ENCODE results near the gene BMPR1B.
"Not testable (repeated sequence)": the region's sequence is repeated elsewhere in the genome, so short reads cannot be mapped to it uniquely, and the experiment has no call there.

BMPR1B gene

GRCh38 chr4:94763500-94763899 lies 5.7 kb downstream of the BMPR1B start:
- no peak for DNase-seq

GRCh38 chr4:94764069-94764468 lies 6.3 kb downstream of the BMPR1B start:
- no peak for DNase-seq

DNA sequence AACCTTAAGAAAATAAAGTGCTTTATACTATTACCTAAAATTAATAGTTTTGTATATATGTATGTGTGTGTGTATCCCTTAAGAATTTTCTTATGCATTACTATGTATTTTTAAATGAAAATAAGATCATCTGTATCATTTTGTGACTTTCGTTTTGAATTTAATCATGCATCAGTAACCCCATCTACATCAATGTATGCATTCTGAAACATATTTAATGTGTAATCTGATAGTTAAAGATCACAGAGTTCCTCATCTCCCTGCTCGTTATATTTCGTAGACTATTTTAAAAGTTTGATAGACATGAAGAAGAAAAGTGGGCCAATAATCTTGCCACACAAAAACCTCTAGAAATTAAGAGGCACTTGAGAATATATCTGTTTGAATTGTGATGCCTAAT lies 7.4 kb downstream of the BMPR1B start:
- DNase-seq: no peak

DNA sequence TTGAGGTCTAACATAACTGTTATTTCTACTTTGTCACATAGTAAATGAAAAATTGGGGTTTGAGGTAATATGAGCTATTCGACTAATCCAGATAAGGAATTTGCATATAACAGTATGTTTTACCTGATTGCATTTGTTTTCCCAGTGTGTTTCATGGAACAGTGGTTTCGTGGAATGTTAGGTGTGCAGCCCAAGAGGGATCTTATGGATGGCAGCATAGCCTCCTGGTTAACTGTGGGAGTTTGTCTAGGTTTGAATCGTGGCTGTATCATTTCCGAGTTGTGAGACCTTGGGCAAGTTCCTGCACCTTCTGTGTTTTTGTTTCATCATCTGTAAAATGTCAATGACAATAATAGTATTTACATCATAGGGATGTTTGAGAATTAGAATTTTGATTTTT lies 7.9 kb downstream of the BMPR1B start:
- no peak for DNase-seq

DNA sequence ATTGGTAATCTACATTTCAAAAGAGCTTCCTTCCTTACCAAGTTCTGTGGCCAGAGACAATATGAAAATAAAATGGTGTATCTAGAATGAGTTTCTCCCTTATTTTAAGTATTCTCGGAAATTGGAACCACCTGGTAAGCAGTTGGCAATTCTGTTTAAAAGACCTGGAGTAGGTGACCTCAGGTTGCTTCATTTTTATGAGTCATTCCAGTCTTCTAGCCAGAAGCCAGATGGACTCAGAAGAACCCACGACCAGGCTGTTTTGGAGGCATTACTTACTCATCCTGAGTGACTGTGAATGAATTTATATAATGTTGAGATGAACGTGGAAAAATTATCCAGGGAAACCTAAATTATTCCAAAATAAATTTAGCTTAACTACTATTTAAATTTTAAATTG lies 9.1 kb downstream of the BMPR1B start:
- no peak for DNase-seq

- DNase-seq: no peak
Measured at GRCh38 chr4:94767446-94767845, 9.7 kb downstream of the BMPR1B start.

DNA sequence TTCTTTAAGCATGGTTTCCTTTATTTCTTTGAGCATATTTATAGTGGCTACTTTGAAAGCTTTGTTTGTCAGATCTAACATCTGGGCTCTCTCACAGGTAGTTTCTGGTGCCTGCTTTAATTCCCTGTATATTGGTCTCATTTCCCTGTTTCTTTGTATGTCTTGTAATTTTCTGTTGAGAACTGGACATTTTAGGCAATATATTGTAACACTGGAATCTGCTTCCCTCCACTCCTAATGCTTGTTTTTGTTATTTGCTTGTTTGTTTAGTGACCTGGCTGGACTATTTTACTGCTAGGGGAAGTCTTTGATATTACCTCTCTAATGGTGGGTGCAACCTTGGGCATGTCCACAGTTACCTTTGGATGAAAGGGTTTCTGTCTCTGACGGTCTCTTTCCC lies 25.0 kb downstream of the BMPR1B start:
- no peak for DNase-seq

DNA sequence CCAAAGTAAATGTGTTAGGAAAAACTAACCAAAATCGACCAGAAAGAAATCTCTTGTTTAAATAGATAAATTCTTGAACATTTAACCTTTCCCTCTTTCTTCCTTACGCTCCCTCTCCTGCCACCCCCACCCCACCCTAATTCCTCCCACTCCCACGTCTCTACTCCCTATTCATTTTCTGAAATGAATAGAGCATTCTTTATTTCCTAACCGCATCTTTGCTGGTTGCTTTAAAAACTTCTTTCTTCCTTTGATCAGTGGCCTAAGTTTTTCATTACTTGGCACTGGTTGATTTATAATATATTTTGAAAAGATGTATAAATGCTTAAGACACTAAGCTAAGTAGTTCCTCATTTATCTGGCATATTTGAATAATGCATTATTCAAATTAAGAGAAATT lies 33.9 kb downstream of the BMPR1B start:
- DNase-seq: no peak

DNA sequence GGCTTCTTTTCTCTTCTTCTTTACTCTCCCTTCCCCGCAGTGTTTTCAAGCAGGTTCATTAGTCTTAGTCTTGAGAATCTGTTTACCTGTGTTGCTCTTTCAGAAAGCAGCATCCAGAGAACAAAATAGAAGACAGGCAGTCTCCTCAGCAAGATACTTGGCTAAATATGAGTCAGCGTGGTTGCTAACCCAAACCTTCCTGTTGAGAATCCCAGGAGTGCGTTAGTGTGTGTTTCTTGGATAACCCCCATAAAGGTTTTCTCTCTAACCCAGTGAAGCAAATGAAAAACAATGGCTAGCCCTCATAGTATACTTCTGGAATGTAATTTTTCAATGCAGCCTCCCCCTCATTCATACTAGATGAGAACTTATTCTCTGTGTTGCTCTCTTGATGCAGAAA lies 41.1 kb downstream of the BMPR1B start:
- DNase-seq: no peak

DNA sequence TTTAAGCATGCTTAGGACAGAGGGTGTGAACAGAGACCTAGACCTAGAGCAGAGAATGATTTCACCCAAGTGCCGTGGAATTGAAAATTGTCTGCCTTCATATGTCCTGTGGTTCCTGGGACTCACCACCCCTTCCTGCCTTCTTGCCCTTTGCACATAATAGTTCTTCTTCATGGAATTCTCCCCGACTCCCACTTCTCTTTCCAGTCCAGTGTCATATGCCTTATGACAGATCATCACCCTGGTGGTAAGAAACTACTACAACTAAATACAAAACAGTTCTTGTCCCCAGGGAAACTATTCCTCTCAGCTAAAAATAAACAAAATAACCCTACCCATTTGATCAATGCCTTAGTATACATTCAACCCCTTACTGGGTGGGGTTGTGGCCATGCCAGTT lies 43.3 kb downstream of the BMPR1B start:
- DNase-seq: no peak

- DNase-seq: no peak
Measured at GRCh38 chr4:94802091-94802490, 44.3 kb downstream of the BMPR1B start.

DNA sequence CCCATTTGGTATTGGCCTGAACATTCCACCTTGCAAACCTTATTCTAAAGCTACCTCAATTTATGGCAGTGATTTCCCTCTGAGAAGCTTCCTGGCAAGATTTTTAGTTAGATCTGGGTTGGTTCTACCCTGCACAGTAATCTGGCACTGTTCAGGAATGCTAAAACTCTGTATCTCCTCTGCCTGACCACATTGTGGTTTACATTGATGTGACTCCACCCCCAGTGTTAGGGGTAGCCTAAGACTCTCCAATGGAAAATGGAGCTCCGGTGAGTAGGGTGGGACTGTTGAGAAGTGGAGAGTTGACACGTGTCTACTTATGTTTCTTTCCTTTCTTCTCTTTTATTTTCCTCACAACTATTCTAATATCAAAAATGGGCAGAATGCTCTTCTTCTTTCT lies 45.4 kb downstream of the BMPR1B start:
- no peak for DNase-seq

DNA sequence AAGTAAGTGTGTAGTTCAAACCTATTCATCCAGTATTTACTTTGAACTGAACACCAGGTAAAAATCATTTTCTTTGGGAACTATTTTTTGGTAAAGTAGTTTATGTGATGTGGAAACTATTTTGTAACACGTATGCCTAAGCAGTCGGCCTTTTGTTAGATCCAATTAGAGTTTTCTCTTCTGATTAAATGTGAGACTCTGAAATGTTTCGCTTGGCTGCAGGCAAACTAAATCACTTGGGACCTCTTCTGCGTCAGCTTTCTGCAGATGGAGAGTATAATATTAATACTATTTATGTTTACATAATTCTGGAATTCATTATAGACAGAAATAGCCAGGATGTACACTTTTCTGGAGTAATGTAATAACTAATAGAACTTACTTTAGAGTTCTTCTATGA lies 46.9 kb downstream of the BMPR1B start:
- DNase-seq: no peak

- no peak for DNase-seq
Measured at GRCh38 chr4:94806376-94806775, 48.6 kb downstream of the BMPR1B start.

DNA sequence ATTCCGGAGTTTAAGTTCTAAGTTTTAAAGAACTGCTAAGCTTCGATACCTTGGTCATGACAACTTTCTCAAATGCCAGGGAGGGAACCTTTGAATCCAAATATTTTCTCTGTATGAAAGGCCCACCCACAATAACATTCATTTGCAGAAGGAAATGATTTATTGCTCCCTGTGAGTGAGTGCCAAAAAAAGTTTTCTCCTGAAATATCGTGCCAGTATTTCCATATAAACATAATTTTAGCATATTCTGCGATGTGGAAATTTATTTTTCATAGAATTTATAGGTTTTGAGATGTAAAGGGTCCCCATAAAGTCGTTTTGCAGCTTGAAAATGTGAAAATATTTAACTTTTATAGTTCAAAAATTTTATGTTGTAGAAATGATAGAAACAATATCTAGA lies 53.9 kb downstream of the BMPR1B start:
- DNase-seq: no peak

DNA sequence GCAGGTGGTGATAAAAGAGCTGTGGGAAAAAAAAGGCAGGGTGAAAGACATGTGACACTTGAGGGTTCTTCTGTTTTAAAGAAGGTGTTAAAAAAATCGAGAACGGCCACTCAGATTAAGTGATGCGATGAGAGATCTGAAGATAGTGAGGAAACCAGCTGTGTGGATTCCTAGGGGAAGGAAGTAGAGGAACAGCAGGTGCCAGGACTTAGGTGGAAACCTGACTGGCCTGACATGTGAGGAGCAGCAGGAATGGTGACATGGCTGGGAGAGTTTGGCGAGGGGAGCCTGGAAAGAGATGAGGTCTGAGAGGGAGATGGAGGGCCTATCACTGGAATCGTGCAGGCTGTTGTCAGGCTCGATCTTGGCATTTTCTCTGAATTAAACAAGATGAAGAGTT lies 55.5 kb downstream of the BMPR1B start:
- no peak for DNase-seq

- no peak for DNase-seq
Measured at GRCh38 chr4:94814237-94814636, 56.5 kb downstream of the BMPR1B start.

- no peak for DNase-seq
Measured at GRCh38 chr4:94819371-94820168, 61.8 kb downstream of the BMPR1B start.

DNA sequence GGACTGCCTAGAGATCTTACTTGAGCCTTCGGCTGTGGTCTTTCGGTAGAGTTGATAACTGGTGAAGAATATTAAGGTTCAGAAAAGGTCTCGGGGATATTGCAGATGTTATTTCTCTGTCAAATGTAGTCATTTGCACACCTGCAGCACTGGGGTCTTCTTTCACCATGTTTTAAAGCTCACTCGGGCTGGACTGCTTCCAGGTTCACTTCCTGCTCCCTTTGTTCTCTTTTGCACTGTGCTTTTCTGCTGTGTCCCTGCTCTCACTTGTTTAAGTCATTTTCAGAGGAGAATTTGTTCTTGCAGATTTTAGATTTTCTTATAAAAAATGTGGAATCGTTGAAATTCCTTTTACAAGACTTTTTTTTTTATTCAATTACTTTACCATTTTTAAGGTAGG lies 68.5 kb downstream of the BMPR1B start:
- DNase-seq: no peak

- DNase-seq: no peak
Measured at GRCh38 chr4:94827481-94828110, 69.8 kb downstream of the BMPR1B start.

DNA sequence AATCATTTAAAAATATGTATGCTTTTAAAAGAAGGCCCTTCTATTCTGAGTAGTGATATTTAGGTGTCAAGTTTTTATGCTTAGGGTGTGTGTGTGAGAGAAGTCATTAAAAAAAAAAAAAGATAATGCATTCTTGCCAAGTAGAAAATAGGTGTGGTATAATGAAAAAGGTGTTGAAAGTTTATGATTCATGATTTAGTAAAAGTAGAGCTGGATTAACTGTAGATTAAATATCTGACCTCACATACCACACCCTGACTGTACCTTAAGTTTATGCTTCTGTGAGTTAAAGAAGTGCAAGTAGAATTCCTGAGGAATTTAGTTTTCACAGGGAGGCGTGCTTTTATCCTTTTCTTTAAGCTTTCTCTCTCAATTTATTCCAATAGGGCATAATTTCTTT lies 71.1 kb downstream of the BMPR1B start:
- DNase-seq: no peak

DNA sequence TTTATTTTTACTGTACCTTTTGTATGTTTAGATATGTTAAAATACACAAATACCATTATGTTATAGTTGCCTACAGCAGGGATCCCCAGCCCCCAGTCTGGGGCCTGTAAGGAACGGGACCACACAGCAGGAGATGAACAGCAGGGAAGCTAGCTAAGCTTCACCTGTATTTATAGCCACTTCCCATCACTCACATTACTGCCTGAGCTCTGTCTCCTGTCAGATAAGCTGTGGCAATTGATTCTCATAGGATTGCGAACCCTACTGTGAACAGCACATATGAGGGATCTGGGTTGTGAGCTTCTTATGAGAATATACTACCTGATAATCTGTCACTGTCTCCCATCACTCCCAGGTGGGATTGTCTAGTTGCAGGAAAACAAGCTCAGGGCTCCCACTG lies 73.9 kb downstream of the BMPR1B start:
- no peak for DNase-seq

GRCh38 chr4:94832329-94832728 lies 74.6 kb downstream of the BMPR1B start:
- not testable (repeated sequence) for DNase-seq

DNA sequence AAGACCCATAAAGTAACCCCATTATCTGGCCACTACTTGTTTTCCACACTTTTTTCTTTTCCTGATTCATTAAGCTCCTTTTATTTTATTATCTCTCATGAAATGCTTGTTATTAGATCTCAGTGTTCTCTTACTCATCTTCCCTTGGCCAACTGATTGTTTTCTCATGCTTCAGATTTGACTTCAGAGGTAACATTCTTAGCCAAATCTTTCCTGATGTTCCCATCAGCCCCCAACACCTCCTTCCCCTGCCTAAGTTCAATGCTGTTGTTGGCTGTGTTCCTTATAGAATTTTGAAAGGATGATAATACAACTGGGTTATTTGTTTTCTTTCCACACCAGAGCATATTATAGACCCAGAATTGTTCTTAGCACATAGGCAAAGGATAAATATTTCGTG lies 75.6 kb downstream of the BMPR1B start:
- no peak for DNase-seq

DNA sequence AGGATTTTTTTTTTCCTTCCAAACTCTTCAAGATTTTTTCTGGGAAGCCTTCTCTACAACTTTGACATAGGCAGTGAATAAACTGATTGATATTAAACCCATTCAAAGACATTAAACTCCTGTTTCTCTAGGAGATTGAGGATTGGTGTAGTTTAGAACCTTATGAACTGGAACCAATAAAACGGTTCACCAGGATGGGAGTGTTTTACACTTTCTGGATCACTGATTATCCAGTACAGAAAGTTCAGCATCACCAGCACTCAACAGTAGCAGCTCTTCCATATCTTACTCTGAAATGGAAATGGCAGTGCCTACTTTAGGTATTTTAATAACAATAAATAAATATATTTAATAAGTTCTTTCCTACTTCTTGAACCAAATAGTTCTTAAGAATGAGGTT lies 76.7 kb downstream of the BMPR1B start:
- DNase-seq: no peak

Data from CD4-positive, alpha-beta T cell treated with Interleukin-15 for 1 hour (primary cell).